ENCODE data around the gene MRGPRG.

DNA sequence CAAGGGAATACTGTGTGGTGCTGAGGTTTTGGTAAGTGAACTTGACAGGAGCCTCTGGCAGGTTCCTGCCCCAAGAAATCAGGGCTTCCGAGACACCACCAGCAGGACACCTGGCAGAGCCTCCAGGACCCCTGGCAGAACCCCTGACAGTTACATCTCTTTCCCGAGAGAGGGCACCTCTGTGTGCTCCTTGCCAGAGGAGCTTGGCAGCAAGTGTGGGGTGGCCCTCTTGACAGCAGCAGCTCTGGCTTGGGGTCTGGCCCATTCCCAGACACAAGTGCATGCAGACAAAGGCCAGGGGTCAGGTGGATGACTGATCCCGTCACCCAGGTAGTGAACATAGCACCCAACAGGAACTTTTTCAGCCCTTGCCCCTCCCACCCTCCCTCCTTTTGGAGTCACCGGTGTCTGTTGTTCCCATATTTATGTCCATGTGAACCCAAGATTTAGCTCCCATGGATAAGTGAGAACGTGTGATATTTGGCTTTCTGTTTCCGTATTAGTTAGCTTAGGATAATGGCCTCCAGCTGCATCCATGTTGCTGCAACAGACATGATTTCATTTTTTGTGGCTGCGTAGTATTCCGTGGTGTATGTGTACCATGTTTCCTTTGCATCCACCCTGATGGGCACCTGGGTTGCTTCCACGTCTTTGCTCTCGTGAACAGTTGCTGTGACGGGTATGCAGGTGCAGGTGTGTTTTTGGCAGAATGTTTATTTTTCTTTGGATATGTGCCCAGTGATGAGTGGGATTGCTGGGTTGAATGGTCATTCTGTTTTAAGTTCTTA, 32.3 kb downstream of the MRGPRG start:
- TF ChIP-seq, protein P1, sequence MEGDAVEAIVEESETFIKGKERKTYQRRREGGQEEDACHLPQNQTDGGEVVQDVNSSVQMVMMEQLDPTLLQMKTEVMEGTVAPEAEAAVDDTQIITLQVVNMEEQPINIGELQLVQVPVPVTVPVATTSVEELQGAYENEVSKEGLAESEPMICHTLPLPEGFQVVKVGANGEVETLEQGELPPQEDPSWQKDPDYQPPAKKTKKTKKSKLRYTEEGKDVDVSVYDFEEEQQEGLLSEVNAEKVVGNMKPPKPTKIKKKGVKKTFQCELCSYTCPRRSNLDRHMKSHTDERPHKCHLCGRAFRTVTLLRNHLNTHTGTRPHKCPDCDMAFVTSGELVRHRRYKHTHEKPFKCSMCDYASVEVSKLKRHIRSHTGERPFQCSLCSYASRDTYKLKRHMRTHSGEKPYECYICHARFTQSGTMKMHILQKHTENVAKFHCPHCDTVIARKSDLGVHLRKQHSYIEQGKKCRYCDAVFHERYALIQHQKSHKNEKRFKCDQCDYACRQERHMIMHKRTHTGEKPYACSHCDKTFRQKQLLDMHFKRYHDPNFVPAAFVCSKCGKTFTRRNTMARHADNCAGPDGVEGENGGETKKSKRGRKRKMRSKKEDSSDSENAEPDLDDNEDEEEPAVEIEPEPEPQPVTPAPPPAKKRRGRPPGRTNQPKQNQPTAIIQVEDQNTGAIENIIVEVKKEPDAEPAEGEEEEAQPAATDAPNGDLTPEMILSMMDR (conservative IDR thresholded peaks at IDR 0.05; ENCODE audit: low read length), result no peak
- no peak for TF ChIP-seq EZH2phosphoT487 (IDR thresholded peaks at IDR 0.05; ENCODE audit: borderline replicate concordance, low read depth, low read length)
